GM18499 (cell line): ENCODE results near the gene ACSF3.

Experiments
- ATAC-seq: cut with Tn5 transposase; IDR thresholded peaks from one replicate; pipeline ENCODE4 v1.9.1; 2021; ENCODE audit warnings: moderate number of reproducible peaks; ENCODE audit not compliant: insufficient read depth, unreplicated experiment

The ACSF3 gene

GRCh38 chr16:89138843-89139520 is 45.3 kb downstream of the ACSF3 start:
- ATAC-seq = no peak

- ATAC-seq = no peak
Measured at GRCh38 chr16:89139907-89140361, 46.3 kb downstream of the ACSF3 start.

GRCh38 chr16:89140401-89140800 is 46.7 kb downstream of the ACSF3 start:
- ATAC-seq = no peak

GRCh38 chr16:89140981-89141883 is 47.6 kb downstream of the ACSF3 start:
- no peak for ATAC-seq

- no peak for ATAC-seq
Measured at GRCh38 chr16:89141884-89142267, 48.2 kb downstream of the ACSF3 start.

- no peak for ATAC-seq
Measured at GRCh38 chr16:89142474-89143195, 49.0 kb downstream of the ACSF3 start.

GRCh38 chr16:89143201-89143741 is 49.6 kb downstream of the ACSF3 start:
- ATAC-seq = no peak

- ATAC-seq = no peak
Measured at GRCh38 chr16:89143911-89144675, 50.4 kb downstream of the ACSF3 start.

- ATAC-seq = no peak
Measured at GRCh38 chr16:89144681-89145080, 51.0 kb downstream of the ACSF3 start.

- ATAC-seq = no peak
Measured at GRCh38 chr16:89145406-89146161, 51.9 kb downstream of the ACSF3 start.

GRCh38 chr16:89146211-89147005 is 52.8 kb downstream of the ACSF3 start:
- ATAC-seq = no peak

- ATAC-seq = no peak
Measured at GRCh38 chr16:89147085-89147817, 53.6 kb downstream of the ACSF3 start.

- ATAC-seq = no peak
Measured at GRCh38 chr16:89149386-89149785, 55.7 kb downstream of the ACSF3 start.

GRCh38 chr16:89150090-89150835 is 56.6 kb downstream of the ACSF3 start:
- no peak for ATAC-seq

- ATAC-seq = no peak
Measured at GRCh38 chr16:89150981-89151380, 57.3 kb downstream of the ACSF3 start.

- no peak for ATAC-seq
Measured at GRCh38 chr16:89152831-89153700, 59.4 kb downstream of the ACSF3 start.
